ENCODE data around the gene FAM3C. TPM values are rescaled to one million over a fixed set of nuclear protein-coding genes. Genes with fewer than 3 reads are reported as not detected.

FAM3C gene
- polyA plus RNA-seq, 1 experiment = 48.7 TPM

DNA sequence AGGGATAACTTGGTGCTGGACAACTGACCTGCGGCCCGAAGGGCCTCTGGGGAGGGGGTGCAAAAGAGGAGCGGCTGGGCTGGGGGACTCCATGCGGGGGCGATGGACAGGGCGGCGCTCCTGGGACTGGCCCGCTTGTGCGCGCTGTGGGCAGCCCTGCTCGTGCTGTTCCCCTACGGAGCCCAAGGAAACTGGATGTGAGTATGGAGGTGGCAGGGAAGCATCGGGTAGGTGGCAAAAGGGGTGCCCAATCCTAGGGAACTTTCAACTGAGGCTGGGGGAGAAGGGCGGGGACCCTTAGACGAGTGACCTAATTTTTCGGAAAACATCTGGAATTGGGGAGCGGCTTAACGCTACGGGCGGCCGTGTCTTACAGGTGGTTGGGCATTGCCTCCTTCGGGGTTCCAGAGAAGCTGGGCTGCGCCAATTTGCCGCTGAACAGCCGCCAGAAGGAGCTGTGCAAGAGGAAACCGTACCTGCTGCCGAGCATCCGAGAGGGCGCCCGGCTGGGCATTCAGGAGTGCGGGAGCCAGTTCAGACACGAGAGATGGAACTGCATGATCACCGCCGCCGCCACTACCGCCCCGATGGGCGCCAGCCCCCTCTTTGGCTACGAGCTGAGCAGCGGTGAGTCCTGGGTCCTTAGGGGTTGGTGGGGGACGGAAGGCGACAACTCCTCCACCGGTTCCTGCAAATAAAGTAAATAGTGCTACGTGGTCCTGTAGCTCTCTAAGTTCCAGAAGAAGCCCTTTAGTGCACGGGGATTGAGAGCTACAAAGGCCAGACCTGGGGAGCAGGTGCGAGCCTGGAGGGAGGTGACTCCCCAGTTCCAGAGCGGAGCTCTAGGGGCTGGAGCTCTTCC, 66.7 kb downstream of the FAM3C start:
- ChIA-PET POLR2A (interaction anchor here (0.7 to 1.2 kb wide), 3 partner anchors 40 to 339 kb away, joined by 3 to 4 read pairs (median 3); no protein-coding TSS in a partner anchor), CTCF (interaction anchor here (0.6 to 1.4 kb wide), 4 partner anchors 25 to 235 kb away, joined by 3 to 5 read pairs (median 3); no protein-coding TSS in a partner anchor)
- no peak overlapping the region for H3K27ac ChIP-seq (ENCODE audit: low read depth, low read length)
- peaks cover 7% of the 10 kb centered on the region for H3K27me3 ChIP-seq (ENCODE audit: control insufficient read depth, insufficient read depth, low read length)
- TF ChIP-seq CTCF (IDR thresholded peaks at IDR 0.05; ENCODE audit: low read depth, low read length) = peak; percentile 24
- H3K9me3 ChIP-seq (ENCODE audit: control insufficient read depth, insufficient read depth, low read length) = no peaks in the 10 kb centered on the region; the same call in 1 of the 2 replicates
- no peak for DNase-seq (ENCODE audit: low read depth, low spot score)
- peak overlapping the region; percentile 63 for H3K4me3 ChIP-seq (ENCODE audit: low read depth, low read length)

- Histone ChIP-seq H3K27ac (ENCODE audit: low read depth, low read length) (no peak within 1 kb of the TSS), H3K9me3 (ENCODE audit: control insufficient read depth, insufficient read depth, low read length) (no peaks in the 10 kb centered on the region; the same call in 1 of the 2 replicates), H3K4me3 (ENCODE audit: low read depth, low read length) (peak within 1 kb of the TSS; percentile 63), H3K27me3 (ENCODE audit: control insufficient read depth, insufficient read depth, low read length) (peaks cover 7% of the 10 kb centered on the region)
- TF ChIP-seq CTCF (IDR thresholded peaks at IDR 0.05; ENCODE audit: low read depth, low read length) = no peak
- POLR2A ChIA-PET = interaction anchor here (0.7 to 1.2 kb wide), 3 partner anchors 40 to 338 kb away, joined by 3 to 4 read pairs (median 3); no protein-coding TSS in a partner anchor
- CTCF ChIA-PET = no interaction called here
- DNase-seq (ENCODE audit: low read depth, low spot score) = no peak
These were observed 67.5 kb downstream of the FAM3C start, which contains the start of gene WNT16 for GRCh38 chr7:121328508-121329190. WNT16 (plus strand) TSS chr7:121329000; CDS start chr7:121329293, 293 bp downstream.

DNA sequence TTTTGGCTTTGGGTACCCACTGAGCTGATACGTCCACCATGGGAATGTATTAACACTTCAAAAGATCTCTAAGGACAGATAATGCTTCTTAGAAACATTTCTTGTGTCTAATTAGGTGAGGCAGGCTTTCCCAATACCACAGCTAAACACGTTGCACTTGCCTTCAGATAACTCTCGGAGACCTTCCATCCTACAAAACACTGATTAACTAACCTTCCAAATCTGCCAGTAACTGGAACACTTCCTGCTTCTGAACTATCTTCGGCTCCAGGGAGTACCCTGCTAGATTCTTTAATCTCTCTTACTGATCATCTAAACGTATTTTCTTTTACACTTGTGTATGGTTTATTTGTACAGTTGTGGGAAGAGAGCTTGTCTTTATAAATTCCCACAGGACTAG, 68.4 kb downstream of the FAM3C start:
- ChIA-PET POLR2A (interaction anchor here (0.6 kb wide), 1 partner anchor 527 kb away, joined by 5 read pairs; no protein-coding TSS in a partner anchor), CTCF (interaction anchor here (0.6 to 1.6 kb wide), 3 partner anchors 14 to 227 kb away, joined by 3 to 4 read pairs (median 3); no protein-coding TSS in a partner anchor)
- Histone ChIP-seq H3K27me3 (ENCODE audit: control insufficient read depth, insufficient read depth, low read length) (peaks cover 7% of the 10 kb centered on the region), H3K9me3 (ENCODE audit: control insufficient read depth, insufficient read depth, low read length) (no peaks in the 10 kb centered on the region; the same call in 1 of the 2 replicates), H3K27ac (ENCODE audit: low read depth, low read length) (no peak overlapping the region), H3K4me3 (ENCODE audit: low read depth, low read length) (no peak overlapping the region)
- TF ChIP-seq CTCF (IDR thresholded peaks at IDR 0.05; ENCODE audit: low read depth, low read length) = no peak
- DNase-seq (ENCODE audit: low read depth, low spot score) = no peak

DNA sequence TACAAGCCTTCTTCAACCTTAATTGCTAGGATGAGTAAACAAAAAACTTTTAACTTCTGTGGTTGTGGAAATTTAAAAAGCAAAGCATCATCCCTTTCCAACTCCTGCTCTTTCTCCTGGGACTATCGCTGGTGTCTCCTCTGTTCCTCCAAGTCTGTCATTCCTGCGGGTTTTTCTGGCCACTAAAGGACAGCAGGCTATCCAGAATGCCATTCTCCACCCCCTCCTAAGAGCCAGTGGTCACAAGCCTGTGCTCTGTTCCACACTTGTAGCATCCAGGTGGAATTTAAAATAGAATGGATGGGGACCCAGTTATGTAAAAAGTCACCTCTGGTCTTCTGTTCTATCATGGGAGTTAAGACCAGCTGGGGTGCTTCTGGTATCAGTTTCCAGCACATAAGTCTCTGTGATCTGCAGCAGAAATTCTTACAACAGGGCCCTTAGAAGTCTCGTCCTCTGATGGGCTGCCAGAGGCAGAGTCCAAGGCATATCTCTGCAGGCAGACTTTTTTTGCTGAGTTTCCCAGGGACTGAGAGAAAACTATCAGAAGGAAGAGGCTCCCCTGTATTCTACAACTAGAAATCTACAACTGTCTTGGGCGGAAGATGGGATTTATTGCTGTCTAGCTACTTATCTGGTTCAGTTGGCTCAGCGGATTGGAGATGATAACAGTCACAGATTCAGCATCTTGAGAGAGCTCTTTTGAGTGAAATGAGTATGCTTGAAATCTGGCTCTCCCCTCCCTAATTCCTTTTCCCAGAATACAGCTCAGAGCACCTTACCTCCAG, 72.4 kb downstream of the FAM3C start:
- TF ChIP-seq CTCF (IDR thresholded peaks at IDR 0.05; ENCODE audit: low read depth, low read length) = no peak
- ChIA-PET POLR2A (no interaction called here), CTCF (interaction anchor here (0.9 kb wide), 1 partner anchor 531 kb away, joined by 3 read pairs; no protein-coding TSS in a partner anchor)
- H3K4me3 ChIP-seq (ENCODE audit: low read depth, low read length) = no peak overlapping the region
- H3K9me3 ChIP-seq (ENCODE audit: control insufficient read depth, insufficient read depth, low read length) = no peaks in the 10 kb centered on the region
- H3K27ac ChIP-seq (ENCODE audit: low read depth, low read length) = no peak overlapping the region
- H3K27me3 ChIP-seq (ENCODE audit: control insufficient read depth, insufficient read depth, low read length) = peaks cover 2% of the 10 kb centered on the region
- DNase-seq (ENCODE audit: low read depth, low spot score) = no peak

Measured in AG04450 (cell line).